Nephron (organoid): ENCODE measurements around the gene UVRAG.

Experiments
- H3K27ac Mint-ChIP-seq, 3 experiments: 2 replicates each; pipeline ENCODE4 v1.8.0; 2020; ENCODE audit warnings: mixed read lengths in 3 of 3, mild to moderate bottlenecking in 2 of 3, moderate library complexity in 1 of 3
- H3K27me3 Mint-ChIP-seq: 2 replicates; pipeline ENCODE4 v1.8.0; 2021; ENCODE audit warnings: low read depth, mild to moderate bottlenecking, moderate library complexity, mixed read lengths
- H3K36me3 Mint-ChIP-seq: 2 replicates; pipeline ENCODE4 v1.8.0; 2020; ENCODE audit warnings: low read depth, mixed read lengths
- H3K4me1 Mint-ChIP-seq: 2 replicates; pipeline ENCODE4 v1.8.0; 2020; ENCODE audit warnings: mixed read lengths
- H3K4me3 Mint-ChIP-seq, 3 experiments: 2 replicates each; pipeline ENCODE4 v1.8.0; 2020; ENCODE audit warnings: mild to moderate bottlenecking in 3 of 3, mixed read lengths in 3 of 3, moderate library complexity in 2 of 3
- H3K9me3 Mint-ChIP-seq: 2 replicates; pipeline ENCODE4 v1.8.0; 2020; ENCODE audit warnings: mixed read lengths
- CTCF ChIP-seq, 3 experiments: fragments of 200-600 bp; sonication (generic); IDR thresholded peaks; one replicate each; pipeline ENCODE4 v1.5.0; 2021; ENCODE audit warnings: antibody characterized with exemption in 3 of 3; ENCODE audit not compliant: unreplicated experiment in 3 of 3

The UVRAG gene

GRCh38 chr11:75822541-75822940 lies 7.5 kb downstream of the UVRAG start:
- no peak for TF ChIP-seq CTCF (IDR thresholded peaks at IDR 0.05; ENCODE audit: unreplicated experiment in 3 of 3)
- Mint-ChIP-seq H3K9me3 (no peaks in the 10 kb centered on the region), H3K36me3 (peaks cover 8% of the 10 kb centered on the region), H3K4me3 (no peak overlapping the region), H3K27ac (no peak overlapping the region), H3K27me3 (no peaks in the 10 kb centered on the region), H3K4me1 (peaks cover 13% of the 10 kb centered on the region)

GRCh38 chr11:75823415-75823814 lies 8.4 kb downstream of the UVRAG start:
- Mint-ChIP-seq H3K4me1 (peaks cover 17% of the 10 kb centered on the region), H3K36me3 (peaks cover 8% of the 10 kb centered on the region), H3K9me3 (no peaks in the 10 kb centered on the region), H3K4me3 (no peak overlapping the region), H3K27ac (no peak overlapping the region), H3K27me3 (no peaks in the 10 kb centered on the region)
- no peak for TF ChIP-seq CTCF (IDR thresholded peaks at IDR 0.05; ENCODE audit: unreplicated experiment in 3 of 3)

- H3K9me3 Mint-ChIP-seq = no peaks in the 10 kb centered on the region
- H3K36me3 Mint-ChIP-seq = peaks cover 8% of the 10 kb centered on the region
- H3K4me3 Mint-ChIP-seq = no peak overlapping the region
- H3K27me3 Mint-ChIP-seq = no peaks in the 10 kb centered on the region
- TF ChIP-seq CTCF (IDR thresholded peaks at IDR 0.05; ENCODE audit: unreplicated experiment in 3 of 3) = no peak
- peaks cover 17% of the 10 kb centered on the region for H3K4me1 Mint-ChIP-seq
- H3K27ac Mint-ChIP-seq = peak overlapping the region in 1 of 3 experiments; percentile 46
Measured at GRCh38 chr11:75823946-75824345, 8.9 kb downstream of the UVRAG start.

- Mint-ChIP-seq H3K9me3 (no peaks in the 10 kb centered on the region), H3K4me1 (peaks cover 17% of the 10 kb centered on the region), H3K4me3 (no peak overlapping the region), H3K27me3 (no peaks in the 10 kb centered on the region), H3K27ac (peak overlapping the region; percentile 26 to 64 (median 38)), H3K36me3 (peaks cover 5% of the 10 kb centered on the region)
- no peak for TF ChIP-seq CTCF (IDR thresholded peaks at IDR 0.05; ENCODE audit: unreplicated experiment in 3 of 3)
Measured at GRCh38 chr11:75826461-75827230, 11.6 kb downstream of the UVRAG start.

GRCh38 chr11:75827562-75827961 lies 12.6 kb downstream of the UVRAG start:
- H3K4me1 Mint-ChIP-seq = peaks cover 17% of the 10 kb centered on the region
- H3K4me3 Mint-ChIP-seq = no peak overlapping the region
- H3K36me3 Mint-ChIP-seq = no peaks in the 10 kb centered on the region
- H3K9me3 Mint-ChIP-seq = no peaks in the 10 kb centered on the region
- H3K27ac Mint-ChIP-seq = peak overlapping the region in 2 of 3 experiments; percentile 48 to 52
- no peak for TF ChIP-seq CTCF (IDR thresholded peaks at IDR 0.05; ENCODE audit: unreplicated experiment in 3 of 3)
- no peaks in the 10 kb centered on the region for H3K27me3 Mint-ChIP-seq

- Mint-ChIP-seq H3K27me3 (no peaks in the 10 kb centered on the region), H3K4me1 (peaks cover 5% of the 10 kb centered on the region), H3K36me3 (peaks cover 7% of the 10 kb centered on the region), H3K4me3 (no peak overlapping the region), H3K9me3 (no peaks in the 10 kb centered on the region), H3K27ac (no peak overlapping the region)
- no peak for TF ChIP-seq CTCF (IDR thresholded peaks at IDR 0.05; ENCODE audit: unreplicated experiment in 3 of 3)
Measured at GRCh38 chr11:75831915-75832502, 17.0 kb downstream of the UVRAG start.
